SH-SY5Y (cell line): Measurements from ENCODE around the gene CGB5.
"Not testable (repeated sequence)": the region's sequence is repeated elsewhere in the genome, so short reads cannot be mapped to it uniquely, and the experiment has no call there.

Experiments
- GATA2 ChIP-seq: IDR thresholded peaks from 2 replicates; pipeline ENCODE4 v1.6.1; 2011; ENCODE audit warnings: mild to moderate bottlenecking, low read depth, low read length
- GATA3 ChIP-seq: IDR thresholded peaks from 2 replicates; pipeline ENCODE4 v1.6.1; 2011; ENCODE audit warnings: low read depth, mild to moderate bottlenecking, low read length, moderate library complexity

Gene CGB5

DNA sequence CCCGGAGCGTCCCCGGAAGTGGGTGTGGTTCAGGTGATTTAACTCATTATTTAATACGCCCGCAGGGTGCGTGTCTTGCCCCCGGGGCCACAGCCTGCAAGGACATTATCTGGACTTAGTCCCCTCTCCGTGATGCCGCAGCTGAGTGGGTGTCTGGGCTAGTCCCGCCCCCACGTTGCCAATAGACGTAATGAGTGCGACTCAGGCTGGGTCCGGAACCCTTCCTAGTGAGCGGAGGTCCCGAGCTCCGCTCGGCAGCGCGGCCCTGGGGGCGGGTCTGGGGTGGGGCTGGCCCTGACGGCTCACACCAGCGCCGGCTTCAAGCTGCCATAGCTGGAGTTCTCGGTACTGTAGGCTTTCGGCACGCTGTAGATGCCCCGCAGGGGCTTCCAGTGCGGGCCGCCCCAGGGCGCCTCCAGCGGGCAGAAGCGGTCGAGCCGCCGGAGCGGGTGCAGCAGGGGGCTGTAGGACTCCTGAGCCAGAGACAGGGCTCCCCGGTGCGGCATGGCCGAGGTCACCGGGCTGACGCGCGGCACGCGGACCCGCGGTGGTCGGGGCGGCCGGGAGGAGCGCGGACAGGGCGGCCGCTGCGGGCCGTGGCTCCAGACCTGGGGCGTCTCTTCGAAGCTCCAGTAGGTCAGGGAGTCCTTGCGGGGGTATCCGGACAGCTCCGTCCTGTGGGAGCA lies 25.8 kb upstream of the CGB5 start:
- TF ChIP-seq GATA2 (no peak), GATA3 (no peak)

DNA sequence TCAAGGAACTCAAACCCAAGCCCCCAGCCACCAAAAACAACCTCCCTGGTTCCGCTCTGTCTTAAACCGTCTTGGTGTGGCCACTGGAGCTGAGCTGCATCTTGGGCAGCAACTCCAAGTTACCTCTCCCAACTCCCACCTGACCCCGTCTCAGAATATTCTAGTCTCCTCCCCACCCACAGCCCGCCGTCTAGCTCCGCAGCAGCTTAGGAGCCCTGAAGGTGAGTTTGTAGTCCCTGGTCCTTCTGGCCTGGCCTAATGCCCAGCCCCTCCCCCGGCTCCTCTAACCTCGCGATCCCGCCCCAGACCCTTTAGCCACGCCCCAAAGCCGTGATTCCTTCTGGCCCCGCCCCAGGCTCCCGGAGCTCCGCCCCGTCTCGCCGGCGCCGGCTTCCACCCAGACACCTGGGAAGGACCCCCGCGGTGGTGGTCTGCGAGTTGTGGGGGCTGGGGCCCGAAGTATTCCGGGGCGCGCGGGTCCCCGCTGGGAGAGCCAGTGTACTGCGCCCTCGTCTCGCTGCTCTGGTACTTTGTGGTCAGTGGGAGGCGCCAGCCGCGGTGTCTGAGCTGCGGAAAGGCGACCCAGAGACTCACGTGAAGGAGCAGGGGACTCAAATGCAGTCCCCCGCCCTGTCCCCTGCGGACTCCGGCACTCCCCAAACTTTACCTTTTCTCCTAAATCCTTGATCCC lies 24.3 kb upstream of the CGB5 start:
- no peak for TF ChIP-seq GATA3
- no peak for TF ChIP-seq GATA2

DNA sequence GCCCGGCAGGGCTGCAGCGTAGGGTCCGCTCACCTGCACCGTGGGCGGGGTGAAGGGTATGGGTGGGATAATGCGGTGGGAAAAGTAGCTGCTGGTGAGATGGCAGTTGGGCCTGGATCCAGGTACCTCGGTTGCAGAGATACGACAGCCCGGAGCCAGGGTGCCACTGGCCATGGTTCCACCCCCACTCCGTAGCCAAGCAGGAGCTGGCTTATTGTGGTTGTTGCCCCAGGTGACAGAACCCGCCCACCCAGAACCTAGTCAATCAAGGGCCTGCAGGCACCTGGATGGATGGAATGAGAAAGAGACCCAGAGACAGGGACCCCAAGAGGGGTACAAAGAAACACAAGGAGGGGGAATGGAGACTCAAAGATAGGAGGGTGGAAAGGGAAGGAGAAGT lies 23.3 kb upstream of the CGB5 start:
- TF ChIP-seq GATA2 (no peak), GATA3 (no peak)

DNA sequence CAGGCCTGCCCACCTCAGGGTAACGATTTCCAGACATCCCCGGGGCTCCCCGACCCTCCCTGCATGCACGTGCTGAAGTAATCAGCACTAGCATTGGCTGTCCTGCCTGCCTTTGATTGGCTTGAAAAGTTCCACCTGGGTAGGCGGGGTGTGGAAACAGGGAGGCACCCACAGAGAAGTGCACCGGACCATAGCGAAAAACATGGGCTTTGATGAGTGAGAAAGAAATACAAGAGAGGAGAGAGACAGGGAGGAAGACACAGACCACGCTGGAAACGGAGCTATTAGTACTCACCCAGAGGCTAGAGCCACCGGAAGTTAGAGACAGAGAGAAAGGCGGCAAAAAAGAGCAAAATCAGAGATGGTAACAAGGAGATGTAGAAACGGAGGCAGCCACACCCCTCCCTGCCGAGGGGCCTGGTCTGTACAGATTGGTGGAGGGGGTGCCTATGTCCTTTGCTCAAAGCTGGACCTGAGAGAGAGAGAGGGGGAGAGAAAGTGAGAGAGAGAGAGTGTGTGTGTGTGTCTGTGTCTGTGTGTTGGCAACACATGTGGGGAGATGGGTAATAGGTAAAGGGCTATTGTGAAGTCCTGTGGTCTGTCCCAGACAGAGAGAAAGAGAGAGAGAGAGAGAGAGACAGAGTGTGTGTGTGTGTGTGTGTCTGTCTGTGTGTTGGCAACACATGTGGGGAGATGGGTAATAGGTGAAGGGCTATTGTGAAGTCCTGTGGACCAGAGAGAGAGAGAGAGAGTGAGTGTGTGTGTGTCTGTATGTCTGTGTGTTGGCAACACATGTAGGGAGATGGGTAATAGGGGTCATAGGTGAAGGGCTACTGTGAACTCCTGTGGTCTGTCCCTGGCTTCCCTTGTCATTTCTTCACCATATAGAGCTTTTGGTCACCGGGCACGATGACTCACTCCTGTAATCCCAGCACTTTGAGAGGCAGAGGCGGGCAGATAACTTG lies 22.4 kb upstream of the CGB5 start:
- no peak for TF ChIP-seq GATA2
- TF ChIP-seq GATA3 = no peak

DNA sequence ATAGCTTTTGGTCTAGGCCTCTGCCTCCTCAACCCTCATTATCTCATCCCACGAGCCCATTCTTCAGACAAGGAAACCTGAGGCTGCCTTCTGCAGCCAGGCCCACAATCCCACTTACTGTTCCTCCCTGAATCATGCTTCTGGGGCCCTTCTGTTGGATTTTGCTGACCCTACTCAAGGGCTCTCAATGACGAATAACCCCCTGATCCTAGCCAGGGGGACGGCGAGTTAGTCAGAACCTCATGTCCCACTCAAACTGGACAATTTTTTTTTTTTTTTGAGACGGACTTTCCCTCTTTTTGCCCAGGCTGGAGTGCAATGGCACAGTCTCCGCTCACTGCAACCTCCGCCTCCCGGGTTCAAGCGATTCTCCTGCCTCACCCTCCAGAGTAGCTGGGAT lies 21.5 kb upstream of the CGB5 start:
- TF ChIP-seq GATA3 (no peak), GATA2 (no peak)

DNA sequence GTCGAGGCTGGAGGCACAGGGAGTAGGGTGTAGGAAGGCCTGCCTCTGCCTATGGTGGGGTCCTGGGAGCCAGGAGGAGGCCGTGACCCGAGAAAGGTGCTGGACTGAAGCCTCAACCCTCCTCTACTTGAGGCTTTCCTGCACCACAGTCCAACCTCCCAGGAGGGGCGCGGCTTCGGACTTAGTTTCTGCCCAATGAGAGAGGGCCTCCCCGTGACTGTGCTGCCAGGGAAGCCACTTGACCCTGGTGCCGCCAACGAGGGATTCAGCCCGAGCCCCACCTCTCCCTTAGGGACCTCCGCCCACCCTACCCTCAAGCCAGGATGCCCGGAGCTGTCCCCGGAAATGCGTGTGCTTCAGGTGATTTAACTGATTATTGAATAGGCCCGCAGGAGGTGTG lies 19.4 kb upstream of the CGB5 start, which contains the start of gene CGB3:
CGB3 (minus strand) TSS at position 101 of the 400 bp plus-strand sequence. CDS start 362 bp downstream, outside the sequence.
- not testable (repeated sequence) for TF ChIP-seq GATA2, GATA3

DNA sequence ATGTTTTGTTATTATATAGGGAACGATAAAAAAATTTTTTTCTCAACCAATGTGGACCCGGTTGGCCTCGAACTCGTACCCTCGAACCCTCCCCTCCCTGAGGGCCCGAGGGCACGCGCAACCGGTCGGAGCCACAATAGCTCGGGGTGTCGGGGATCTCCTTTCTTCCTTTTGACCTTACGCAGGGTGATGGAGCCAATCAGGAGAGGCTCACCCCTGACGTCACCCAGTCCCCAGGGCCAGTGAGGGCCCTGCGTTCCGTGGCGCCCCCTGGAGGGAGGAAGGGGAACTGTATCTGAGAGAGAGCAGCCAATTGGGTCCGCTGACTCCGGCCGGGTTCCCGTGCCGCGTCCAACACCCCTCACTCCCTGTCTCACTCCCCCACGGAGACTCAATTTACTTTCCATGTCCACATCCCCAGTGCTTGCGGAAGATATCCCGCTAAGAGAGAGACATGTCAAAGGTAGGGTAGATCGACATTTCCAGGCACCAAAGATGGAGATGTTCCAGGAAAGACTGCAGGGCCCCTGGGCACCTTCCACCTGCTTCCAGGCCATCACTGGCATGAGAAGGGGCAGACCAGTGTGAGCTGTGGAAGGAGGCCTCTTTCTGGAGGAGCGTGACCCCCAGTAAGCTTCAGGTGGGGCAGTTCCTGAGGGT lies 11.9 kb upstream of the CGB5 start, which contains the start of gene CGB2:
CGB2 (plus strand) TSS at position 249 of the 660 bp plus-strand sequence; CDS start at position 455, 206 bp downstream.
- TF ChIP-seq GATA3, GATA2: not testable (repeated sequence)

DNA sequence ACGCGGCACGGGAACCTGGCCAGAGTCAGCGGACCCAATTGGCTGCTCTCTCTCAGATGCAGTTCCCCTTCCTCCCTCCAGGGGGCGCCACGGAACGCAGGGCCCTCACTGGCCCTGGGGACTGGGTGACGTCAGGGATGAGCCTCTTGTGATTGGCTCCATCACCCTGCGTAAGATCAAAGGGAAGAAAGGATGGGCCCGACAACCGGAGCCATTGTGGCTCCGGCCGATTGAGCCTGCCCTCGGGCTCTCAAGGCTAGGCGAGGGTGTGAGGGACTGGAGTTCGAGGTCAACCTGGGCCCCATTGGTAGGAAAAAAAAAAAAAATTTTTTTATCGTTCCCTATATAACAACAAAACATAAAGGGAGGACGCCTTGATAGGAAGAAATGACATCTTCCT lies 6.8 kb upstream of the CGB5 start, which contains the start of gene CGB1:
CGB1 (minus strand) TSS at position 81 of the 400 bp plus-strand sequence. CDS start 184 bp downstream, outside the sequence.
- not testable (repeated sequence) for TF ChIP-seq GATA2, GATA3

DNA sequence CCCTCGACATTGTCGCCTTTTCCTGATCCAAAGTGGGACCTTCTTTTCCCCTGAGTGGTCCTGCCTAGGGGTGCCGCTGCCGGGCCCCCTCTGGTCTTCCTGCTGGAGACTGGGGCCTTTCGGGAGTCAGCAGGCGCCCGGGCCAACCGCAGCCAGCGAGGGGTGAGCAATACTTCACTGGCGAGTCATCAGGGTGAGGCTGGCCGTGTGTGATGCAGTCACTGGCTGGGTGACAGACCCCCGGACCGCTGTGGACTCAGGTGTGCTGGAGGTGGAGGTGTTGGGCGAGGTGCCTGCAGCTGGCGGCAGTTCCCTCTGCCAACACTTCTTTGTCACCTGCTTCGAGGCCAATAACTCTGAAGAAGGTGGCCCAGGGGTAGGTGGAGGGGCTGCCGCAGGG lies 1.5 kb upstream of the CGB5 start:
- TF ChIP-seq GATA2 = no peak

DNA sequence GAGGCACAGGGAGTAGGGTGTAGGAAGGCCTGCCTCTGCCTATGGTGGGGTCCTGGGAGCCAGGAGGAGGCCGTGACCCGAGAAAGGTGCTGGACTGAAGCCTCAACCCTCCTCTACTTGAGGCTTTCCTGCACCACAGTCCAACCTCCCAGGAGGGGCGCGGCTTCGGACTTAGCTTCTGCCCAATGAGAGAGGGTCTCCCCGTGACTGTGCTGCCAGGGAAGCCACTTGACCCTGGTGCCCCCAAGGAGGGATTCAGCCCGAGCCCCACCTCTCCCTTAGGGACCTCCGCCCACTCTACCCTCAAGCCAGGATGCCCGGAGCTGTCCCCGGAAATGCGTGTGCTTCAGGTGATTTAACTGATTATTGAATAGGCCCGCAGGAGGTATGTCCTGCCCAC lies 5.4 kb downstream of the CGB5 start, which contains the start of gene CGB8:
CGB8 (minus strand) TSS at position 101 of the 400 bp plus-strand sequence. CDS start 372 bp downstream, outside the sequence.
- not testable (repeated sequence) for TF ChIP-seq GATA2, GATA3

DNA sequence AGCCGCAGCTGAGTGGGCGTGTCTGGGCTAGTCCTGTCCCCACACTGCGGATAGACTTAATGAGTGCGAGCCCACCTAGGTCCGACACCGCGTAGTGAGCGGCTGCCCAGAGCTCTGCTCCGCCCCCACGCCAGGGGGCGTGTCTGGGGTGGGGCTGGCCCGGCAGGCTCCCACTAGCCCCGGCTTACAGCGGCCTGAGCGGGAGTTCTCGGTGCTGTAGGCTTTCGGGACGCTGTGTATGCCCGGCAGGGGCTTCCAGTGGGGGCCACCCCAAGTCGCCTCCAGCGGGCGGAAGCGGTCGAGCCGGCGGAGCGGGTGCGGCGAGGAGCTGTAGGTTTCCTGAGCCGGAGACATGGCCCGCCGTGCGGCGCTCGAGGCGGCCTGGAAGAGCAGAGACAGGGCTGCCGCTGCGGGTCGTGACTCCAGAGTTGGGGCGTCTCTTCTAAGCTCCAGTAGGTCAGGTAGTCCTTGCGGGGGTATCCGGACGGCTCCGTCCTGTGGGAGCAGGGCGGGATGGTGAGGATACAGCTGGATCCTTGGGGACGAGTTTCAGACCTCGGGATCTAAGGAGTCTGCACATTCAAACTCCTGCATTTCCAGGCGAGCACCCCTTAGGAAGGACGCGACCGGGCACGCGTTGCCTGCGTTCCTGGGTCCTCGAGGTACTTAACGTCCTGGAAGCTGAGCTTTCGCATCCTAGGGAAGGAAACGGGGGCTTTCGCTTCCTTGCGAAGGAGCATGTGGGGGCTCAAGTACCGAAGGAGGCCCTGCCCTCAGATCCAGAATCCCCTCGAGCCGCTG lies 12.7 kb downstream of the CGB5 start:
- TF ChIP-seq GATA3 (no peak), GATA2 (no peak)

DNA sequence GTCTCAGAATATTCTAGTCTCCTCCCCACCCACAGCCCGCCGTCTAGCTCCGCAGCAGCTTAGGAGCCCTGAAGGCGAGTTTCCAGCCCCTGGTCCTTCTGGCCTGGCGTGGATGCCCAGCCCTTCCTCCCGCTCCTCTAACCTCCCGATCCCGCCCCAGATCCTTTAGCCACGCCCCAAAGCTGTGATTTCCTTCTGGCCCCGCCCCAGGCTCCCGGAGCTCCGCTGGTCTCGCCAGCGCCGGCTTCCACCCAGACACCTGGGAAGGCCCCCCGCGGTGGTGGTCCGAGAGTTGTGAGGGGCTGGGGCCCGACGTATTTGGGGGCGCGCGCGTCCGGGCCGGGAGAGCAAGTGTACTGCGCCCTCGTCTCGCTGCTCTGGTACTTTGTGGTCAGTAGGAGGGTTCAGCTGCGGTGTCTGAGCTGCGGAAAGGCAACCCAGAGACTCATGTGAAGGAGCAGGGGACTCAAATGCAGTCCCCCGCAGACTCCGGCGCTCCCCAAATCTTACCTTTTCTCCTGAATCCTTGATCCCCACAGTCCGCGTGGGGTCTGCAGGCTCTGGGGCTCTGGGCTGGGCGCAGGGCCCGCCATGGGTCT lies 14.1 kb downstream of the CGB5 start, which contains the start of gene CGB7:
CGB7 (minus strand) TSS at position 114 of the 599 bp plus-strand sequence. CDS start 2,374 bp downstream, outside the sequence.
- TF ChIP-seq GATA3 (no peak), GATA2 (no peak)
